ENCODE results near the gene EYS.

The EYS gene

DNA sequence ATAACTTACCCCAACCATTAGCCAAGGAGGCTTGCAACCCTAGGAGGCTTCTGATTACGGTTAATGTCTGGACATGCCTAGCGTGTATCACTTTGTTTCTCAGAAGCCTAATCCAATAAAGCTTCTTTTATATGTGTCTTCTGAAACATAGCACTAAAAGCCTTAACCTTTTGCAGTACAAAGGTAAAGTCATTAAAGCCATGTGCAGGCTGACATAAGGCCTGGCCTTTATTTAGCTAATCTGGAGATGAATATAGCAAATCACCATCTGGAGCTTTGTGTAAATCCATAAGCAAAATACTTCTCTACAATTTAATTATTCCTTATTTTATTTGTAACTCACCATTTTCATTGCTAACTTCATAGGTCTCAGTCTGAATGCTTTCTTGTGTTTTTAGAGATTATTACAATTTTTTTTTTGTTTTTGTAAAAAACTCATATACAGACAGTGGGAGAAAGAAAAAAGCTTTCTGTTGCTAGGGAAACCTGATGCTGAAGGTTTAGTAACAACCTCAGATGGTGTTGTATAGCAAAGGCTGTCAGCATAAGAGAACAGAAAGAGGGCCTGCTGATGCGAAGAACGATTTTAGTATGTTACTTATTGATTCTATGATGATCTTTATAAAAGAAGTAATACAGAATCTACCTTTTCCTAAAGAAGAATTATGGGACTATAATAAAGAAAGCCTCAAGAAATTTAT, at the start of gene EYS:
Gene EYS, minus strand, starts transcription at position 101 of the 701 bp plus-strand sequence. CDS start 211,816 bp downstream, outside the sequence.
- no peaks in the 10 kb centered on the region for H3K4me1 ChIP-seq (ENCODE audit: control insufficient read depth, low read length)
- H3K36me3 ChIP-seq (ENCODE audit: control insufficient read depth, low read length): no peaks in the 10 kb centered on the region
- no peaks in the 10 kb centered on the region for H3K9me3 ChIP-seq (ENCODE audit: control insufficient read depth, insufficient read depth, low read length)
- no peaks in the 10 kb centered on the region for H3K79me2 ChIP-seq (ENCODE audit: control insufficient read depth, low read length)
- H3F3A ChIP-seq (ENCODE audit: control insufficient read depth, insufficient read depth): no peaks in the 10 kb centered on the region
- no peaks in the 10 kb centered on the region for H3K27me3 ChIP-seq (ENCODE audit: control insufficient read depth, low read length)
- no peaks in the 10 kb centered on the region for H4K20me1 ChIP-seq (ENCODE audit: control insufficient read depth, insufficient read depth, low read depth, low read length)
- no peak within 1 kb of the TSS for H3K4me3 ChIP-seq (ENCODE audit: low read length)
- no peak for TF ChIP-seq EZH2phosphoT487 (IDR thresholded peaks at IDR 0.05; ENCODE audit: borderline replicate concordance, low read length)
- TF ChIP-seq, protein P1, sequence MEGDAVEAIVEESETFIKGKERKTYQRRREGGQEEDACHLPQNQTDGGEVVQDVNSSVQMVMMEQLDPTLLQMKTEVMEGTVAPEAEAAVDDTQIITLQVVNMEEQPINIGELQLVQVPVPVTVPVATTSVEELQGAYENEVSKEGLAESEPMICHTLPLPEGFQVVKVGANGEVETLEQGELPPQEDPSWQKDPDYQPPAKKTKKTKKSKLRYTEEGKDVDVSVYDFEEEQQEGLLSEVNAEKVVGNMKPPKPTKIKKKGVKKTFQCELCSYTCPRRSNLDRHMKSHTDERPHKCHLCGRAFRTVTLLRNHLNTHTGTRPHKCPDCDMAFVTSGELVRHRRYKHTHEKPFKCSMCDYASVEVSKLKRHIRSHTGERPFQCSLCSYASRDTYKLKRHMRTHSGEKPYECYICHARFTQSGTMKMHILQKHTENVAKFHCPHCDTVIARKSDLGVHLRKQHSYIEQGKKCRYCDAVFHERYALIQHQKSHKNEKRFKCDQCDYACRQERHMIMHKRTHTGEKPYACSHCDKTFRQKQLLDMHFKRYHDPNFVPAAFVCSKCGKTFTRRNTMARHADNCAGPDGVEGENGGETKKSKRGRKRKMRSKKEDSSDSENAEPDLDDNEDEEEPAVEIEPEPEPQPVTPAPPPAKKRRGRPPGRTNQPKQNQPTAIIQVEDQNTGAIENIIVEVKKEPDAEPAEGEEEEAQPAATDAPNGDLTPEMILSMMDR (IDR thresholded peaks at IDR 0.05; ENCODE audit: low read depth, low read length, poor library complexity, severe bottlenecking): no peak
- H3K4me2 ChIP-seq (ENCODE audit: low read length): no peak within 1 kb of the TSS
- no peaks in the 10 kb centered on the region for H3K9me2 ChIP-seq (replicated peaks; ENCODE audit: control insufficient read depth, low read length)
- no peak within 1 kb of the TSS for H3K27ac ChIP-seq (ENCODE audit: low read depth, low read length)

DNA sequence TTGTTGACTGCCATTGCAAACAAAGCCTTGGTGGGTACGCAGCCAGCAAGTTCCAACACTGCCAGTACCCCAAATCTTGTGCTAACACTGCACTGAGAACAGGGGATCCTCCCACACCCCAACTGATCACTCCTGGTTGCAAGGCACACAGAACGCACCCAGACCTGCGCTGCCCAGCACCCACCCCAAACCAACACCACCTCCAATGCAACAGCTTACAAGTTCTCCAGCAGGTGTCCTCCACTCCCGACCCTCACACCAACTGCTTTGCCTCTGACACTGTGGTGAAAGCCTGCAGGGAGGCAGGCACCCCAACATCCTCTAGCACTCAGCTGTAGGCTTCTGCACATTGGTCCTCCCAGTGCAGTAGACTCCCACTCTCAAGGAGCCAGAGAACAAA, 39.3 kb upstream of the EYS start:
- H3K9me2 ChIP-seq (replicated peaks; ENCODE audit: control insufficient read depth, low read length): no peaks in the 10 kb centered on the region
- no peaks in the 10 kb centered on the region for H3K9me3 ChIP-seq (ENCODE audit: control insufficient read depth, insufficient read depth, low read length)
- no peak overlapping the region for H3K4me3 ChIP-seq (ENCODE audit: low read length)
- TF ChIP-seq EZH2phosphoT487 (IDR thresholded peaks at IDR 0.05; ENCODE audit: borderline replicate concordance, low read length): no peak
- TF ChIP-seq, protein P1 (IDR thresholded peaks at IDR 0.05; ENCODE audit: low read depth, low read length, poor library complexity, severe bottlenecking): no peak
- no peaks in the 10 kb centered on the region for H4K20me1 ChIP-seq (ENCODE audit: control insufficient read depth, insufficient read depth, low read depth, low read length)
- H3F3A ChIP-seq (ENCODE audit: control insufficient read depth, insufficient read depth): no peaks in the 10 kb centered on the region
- no peaks in the 10 kb centered on the region for H3K27me3 ChIP-seq (ENCODE audit: control insufficient read depth, low read length)
- H3K4me2 ChIP-seq (ENCODE audit: low read length): no peak overlapping the region
- no peaks in the 10 kb centered on the region for H3K4me1 ChIP-seq (ENCODE audit: control insufficient read depth, low read length)
- no peaks in the 10 kb centered on the region for H3K36me3 ChIP-seq (ENCODE audit: control insufficient read depth, low read length)
- no peak overlapping the region for H3K27ac ChIP-seq (ENCODE audit: low read depth, low read length)
- H3K79me2 ChIP-seq (ENCODE audit: control insufficient read depth, low read length): no peaks in the 10 kb centered on the region

DNA sequence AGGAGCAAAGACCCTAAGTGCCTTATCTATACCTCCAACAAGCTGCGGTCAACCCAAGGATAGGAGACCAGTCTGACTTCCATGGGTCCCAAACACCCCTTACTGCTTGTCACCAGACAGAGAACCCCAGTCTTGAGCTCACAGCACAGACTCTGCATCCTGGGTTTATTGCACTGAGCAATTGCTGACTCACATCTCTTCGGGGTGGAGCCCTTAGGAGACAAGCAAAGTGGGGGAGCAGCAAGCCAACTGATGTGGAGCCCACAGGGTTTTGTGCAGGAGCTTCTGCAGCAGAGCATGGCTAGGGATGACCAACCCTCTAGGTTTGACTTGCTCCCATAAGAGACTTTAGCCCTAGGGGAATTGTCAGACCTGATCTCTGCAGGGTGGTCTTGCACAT, 38.6 kb upstream of the EYS start:
- Histone ChIP-seq H3K79me2 (ENCODE audit: control insufficient read depth, low read length) (no peaks in the 10 kb centered on the region), H4K20me1 (ENCODE audit: control insufficient read depth, insufficient read depth, low read depth, low read length) (no peaks in the 10 kb centered on the region), H3K27ac (ENCODE audit: low read depth, low read length) (no peak overlapping the region), H3K4me3 (ENCODE audit: low read length) (no peak overlapping the region), H3K4me1 (ENCODE audit: control insufficient read depth, low read length) (no peaks in the 10 kb centered on the region), H3K9me2 (replicated peaks; ENCODE audit: control insufficient read depth, low read length) (no peaks in the 10 kb centered on the region), H3K27me3 (ENCODE audit: control insufficient read depth, low read length) (no peaks in the 10 kb centered on the region), H3F3A (ENCODE audit: control insufficient read depth, insufficient read depth) (no peaks in the 10 kb centered on the region), H3K36me3 (ENCODE audit: control insufficient read depth, low read length) (no peaks in the 10 kb centered on the region), H3K9me3 (ENCODE audit: control insufficient read depth, insufficient read depth, low read length) (no peaks in the 10 kb centered on the region), H3K4me2 (ENCODE audit: low read length) (no peak overlapping the region)
- no peak for TF ChIP-seq EZH2phosphoT487 (IDR thresholded peaks at IDR 0.05; ENCODE audit: borderline replicate concordance, low read length)
- TF ChIP-seq, protein P1 (IDR thresholded peaks at IDR 0.05; ENCODE audit: low read depth, low read length, poor library complexity, severe bottlenecking): no peak
